ENCODE data around the gene NAV1. TPM values are rescaled to one million over a fixed set of nuclear protein-coding genes. Genes with fewer than 3 reads are reported as not detected.
"Not testable (repeated sequence)": the region's sequence is repeated elsewhere in the genome, so short reads cannot be mapped to it uniquely, and the experiment has no call there.

The NAV1 gene
- total and polyA plus RNA-seq, 3 experiments from 2014 or later = 0.77 to 1.8 (median 0.95) TPM

DNA sequence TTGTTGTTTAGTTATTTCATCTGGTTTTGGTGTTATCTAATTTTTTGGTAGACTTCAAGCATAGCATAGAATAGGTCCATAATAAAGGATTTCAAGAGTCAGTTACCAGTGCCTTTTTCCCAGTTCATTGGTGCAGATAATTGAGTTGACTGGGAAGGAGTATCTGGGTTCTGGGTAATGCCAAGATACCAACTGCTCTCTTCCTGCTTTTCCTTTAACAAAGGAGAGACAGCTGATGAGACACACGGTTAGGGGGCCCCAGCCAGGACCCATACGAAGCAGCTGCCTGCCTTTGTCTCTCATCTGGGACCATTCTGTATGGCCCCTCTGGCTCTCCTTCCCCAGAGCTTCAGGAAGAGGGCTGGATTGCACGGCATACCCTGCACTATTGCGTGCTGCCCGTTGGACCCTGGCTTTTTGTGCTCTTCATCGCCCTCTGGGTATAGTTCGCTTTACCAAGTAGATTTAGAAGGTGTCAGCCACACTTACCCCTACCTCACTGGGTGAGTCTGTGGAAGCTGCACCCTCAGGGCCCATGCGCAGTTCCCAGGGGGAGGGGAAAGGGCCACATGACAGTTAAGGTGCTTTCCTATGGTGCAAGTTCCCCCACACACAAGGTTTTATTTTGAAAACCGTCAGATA is 7.0 kb downstream of the NAV1 start:
- Mint-ChIP-seq H3K9me3 (peaks cover 0 to 4% (median 0%) of the 10 kb centered on the region in 5 donors), H3K4me1 (no peaks in the 10 kb centered on the region), H3K4me3 (no peak overlapping the region), H3K27ac (no peak overlapping the region), H3K36me3 (peaks cover 0 to 4% (median 3%) of the 10 kb centered on the region in 3 donors), H3K27me3 (peaks cover 9 to 25% of the 10 kb centered on the region in 2 donors)
- H3K4me3 ChIP-seq (ENCODE audit: low read length) = no peak overlapping the region
- H3K27me3 ChIP-seq (ENCODE audit: insufficient read depth, low read length, poor library complexity, severe bottlenecking) = peaks cover 3% of the 10 kb centered on the region
- no peaks in the 10 kb centered on the region for H3K9me3 ChIP-seq (ENCODE audit: low read length)
- no peaks in the 10 kb centered on the region for H3K4me1 ChIP-seq (ENCODE audit: insufficient read depth, low read length)
- ChIA-PET POLR2A (no interaction called here), CTCF (no interaction called here)
- H3K27ac ChIP-seq (ENCODE audit: low read depth, low read length) = no peak overlapping the region
- DNase-seq = no peak
- H3K36me3 ChIP-seq (ENCODE audit: insufficient read depth, low read length) = no peaks in the 10 kb centered on the region

- H3K27ac ChIP-seq (ENCODE audit: low read depth, low read length); H3K27ac Mint-ChIP-seq; POLR2A ChIA-PET; H3K4me3 ChIP-seq (ENCODE audit: low read length); H3K4me1 Mint-ChIP-seq; H3K4me1 ChIP-seq (ENCODE audit: insufficient read depth, low read length); H3K9me3 Mint-ChIP-seq; H3K36me3 Mint-ChIP-seq; H3K27me3 ChIP-seq (ENCODE audit: insufficient read depth, low read length, poor library complexity, severe bottlenecking); H3K9me3 ChIP-seq (ENCODE audit: low read length); DNase-seq; H3K4me3 Mint-ChIP-seq; H3K36me3 ChIP-seq (ENCODE audit: insufficient read depth, low read length): not testable (repeated sequence)
- peaks cover 7 to 12% of the 10 kb centered on the region in 2 donors for H3K27me3 Mint-ChIP-seq
- CTCF ChIA-PET = interaction anchor here (2.0 kb wide), 1 partner anchor 10 kb away, joined by 6 read pairs; no protein-coding TSS in a partner anchor
Observed at GRCh38 chr1:201549522-201549921, 10.6 kb downstream of the NAV1 start.

DNA sequence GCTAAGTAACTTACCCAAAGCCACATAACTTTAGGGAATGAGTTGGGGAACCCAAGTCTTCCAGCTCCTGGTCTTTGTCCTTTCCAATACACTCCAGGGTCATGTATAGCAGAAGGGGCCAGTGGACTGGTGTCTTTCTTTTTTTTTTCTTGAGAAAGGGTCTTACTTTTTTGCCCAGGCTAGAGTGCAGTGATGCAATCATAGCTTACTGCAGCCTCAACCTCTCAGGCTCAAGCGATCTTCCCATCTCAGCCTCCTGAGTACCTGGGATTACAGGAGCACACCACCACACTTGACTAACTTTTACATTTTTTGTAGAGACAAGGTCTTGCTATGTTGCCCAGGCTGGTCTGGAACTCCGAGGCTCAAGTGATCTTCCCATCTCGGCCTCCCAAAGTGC is 12.2 kb downstream of the NAV1 start:
- H3K9me3 Mint-ChIP-seq = no peaks in the 10 kb centered on the region
- peaks cover 9 to 12% of the 10 kb centered on the region in 2 donors for H3K27me3 Mint-ChIP-seq
- H3K9me3 ChIP-seq (ENCODE audit: low read length) = no peaks in the 10 kb centered on the region
- peaks cover 3% of the 10 kb centered on the region for H3K27me3 ChIP-seq (ENCODE audit: insufficient read depth, low read length, poor library complexity, severe bottlenecking)
- peaks cover 0 to 1% (median 0%) of the 10 kb centered on the region in 3 donors for H3K36me3 Mint-ChIP-seq
- no peak overlapping the region for H3K27ac ChIP-seq (ENCODE audit: low read depth, low read length)
- no peaks in the 10 kb centered on the region for H3K4me1 ChIP-seq (ENCODE audit: insufficient read depth, low read length)
- POLR2A ChIA-PET = no interaction called here
- no peak overlapping the region for H3K27ac Mint-ChIP-seq
- no peak overlapping the region for H3K4me3 Mint-ChIP-seq
- H3K4me1 Mint-ChIP-seq = no peaks in the 10 kb centered on the region
- no peak overlapping the region for H3K4me3 ChIP-seq (ENCODE audit: low read length)
- H3K36me3 ChIP-seq (ENCODE audit: insufficient read depth, low read length) = no peaks in the 10 kb centered on the region
- CTCF ChIA-PET = interaction anchor here (1.1 to 1.4 kb wide), 2 partner anchors 9 to 11 kb away, joined by 3 read pairs; no protein-coding TSS in a partner anchor
- DNase-seq = no peak

DNA sequence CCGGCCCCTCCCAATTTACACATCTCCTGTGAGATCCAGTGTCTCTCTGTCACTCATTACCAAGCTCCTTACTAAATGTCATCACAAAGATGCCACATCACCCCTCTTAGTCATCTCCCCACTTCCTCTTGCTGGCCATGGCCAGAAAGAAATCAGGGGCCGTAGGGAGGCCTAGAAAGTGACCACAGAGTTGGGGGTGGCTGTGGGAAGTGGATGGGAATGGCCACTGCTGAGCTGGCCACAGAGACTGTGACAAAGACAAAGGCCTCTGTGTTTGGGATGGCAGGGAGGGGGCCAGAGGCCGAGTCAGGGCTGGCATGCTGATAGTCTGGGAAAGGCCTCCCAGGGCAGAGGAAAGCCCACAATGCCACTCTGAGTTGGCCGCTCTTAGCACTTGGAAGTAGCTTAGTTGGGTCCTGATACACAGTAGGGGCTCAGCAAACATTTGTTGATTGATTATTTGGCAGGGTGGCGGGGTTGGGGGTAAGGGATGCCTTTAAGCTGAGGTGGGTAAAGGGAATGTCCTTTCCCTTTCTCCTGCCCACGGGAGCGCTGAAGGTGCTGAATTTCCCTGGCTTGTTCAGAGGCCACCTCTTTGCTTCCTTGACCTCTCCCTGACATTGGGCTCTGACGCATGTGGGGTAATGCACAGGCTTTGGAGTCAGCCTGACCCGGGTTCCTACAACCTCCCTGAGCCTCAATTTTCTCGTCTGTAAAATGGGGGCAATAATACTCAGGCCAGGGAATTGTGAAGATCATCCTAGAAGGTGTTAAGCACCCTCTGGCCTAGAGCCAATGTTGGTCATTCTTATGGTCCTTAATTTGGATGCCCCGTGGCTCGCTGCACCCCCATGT is 13.2 kb downstream of the NAV1 start:
- Mint-ChIP-seq H3K36me3 (peaks cover 0 to 1% (median 0%) of the 10 kb centered on the region in 3 donors), H3K27me3 (peaks cover 9 to 12% of the 10 kb centered on the region in 2 donors)

DNA sequence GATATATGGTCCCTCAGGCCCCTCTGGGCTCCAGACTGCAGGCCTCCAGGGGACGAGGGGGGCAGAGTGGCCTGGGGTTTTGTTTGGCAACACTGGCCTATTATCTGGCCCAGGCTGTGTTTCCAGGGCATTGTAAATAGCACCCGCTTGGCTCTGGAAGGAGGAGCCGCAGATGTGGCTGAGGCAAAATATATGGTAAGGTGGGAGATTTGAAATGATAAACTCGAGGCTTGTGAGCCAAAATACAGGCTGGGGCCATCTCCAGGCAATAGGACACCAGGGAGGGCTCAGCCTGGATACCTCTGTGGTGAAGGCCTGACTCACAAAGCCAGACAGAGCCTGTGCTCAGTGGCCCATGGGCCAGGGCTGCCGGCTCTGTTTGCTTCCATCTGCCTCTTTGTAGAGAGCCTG is 14.0 kb downstream of the NAV1 start:
- Histone ChIP-seq H3K9me3 (ENCODE audit: low read length) (no peaks in the 10 kb centered on the region), H3K4me1 (ENCODE audit: insufficient read depth, low read length) (no peaks in the 10 kb centered on the region), H3K27ac (ENCODE audit: low read depth, low read length) (no peak overlapping the region), H3K36me3 (ENCODE audit: insufficient read depth, low read length) (no peaks in the 10 kb centered on the region), H3K27me3 (ENCODE audit: insufficient read depth, low read length, poor library complexity, severe bottlenecking) (peaks cover 2% of the 10 kb centered on the region), H3K4me3 (ENCODE audit: low read length) (no peak overlapping the region)
- H3K9me3 Mint-ChIP-seq = no peaks in the 10 kb centered on the region
- no peak for DNase-seq
- H3K4me3 Mint-ChIP-seq = no peak overlapping the region
- peaks cover 7 to 8% of the 10 kb centered on the region in 2 donors for H3K27me3 Mint-ChIP-seq
- no peaks in the 10 kb centered on the region for H3K4me1 Mint-ChIP-seq
- ChIA-PET POLR2A (no interaction called here), CTCF (no interaction called here)
- peaks cover 0 to 1% (median 0%) of the 10 kb centered on the region in 3 donors for H3K36me3 Mint-ChIP-seq
- no peak overlapping the region for H3K27ac Mint-ChIP-seq

More for the DNA sequence above, 13.2 kb downstream of the NAV1 start:
- no peaks in the 10 kb centered on the region for H3K36me3 ChIP-seq (ENCODE audit: insufficient read depth, low read length)
- no peak overlapping the region for H3K4me3 ChIP-seq (ENCODE audit: low read length)
- no peaks in the 10 kb centered on the region for H3K4me1 ChIP-seq (ENCODE audit: insufficient read depth, low read length)
- ChIA-PET CTCF (interaction anchor here (1.4 kb wide), 1 partner anchor 10 kb away, joined by 3 read pairs; no protein-coding TSS in a partner anchor), POLR2A (no interaction called here)
- Mint-ChIP-seq H3K4me3 (no peak overlapping the region), H3K27ac (peak overlapping the region in 1 of 8 donors; percentile 47), H3K9me3 (no peaks in the 10 kb centered on the region), H3K4me1 (no peaks in the 10 kb centered on the region)
- DNase-seq = no peak
- H3K27ac ChIP-seq (ENCODE audit: low read depth, low read length) = no peak overlapping the region
- H3K27me3 ChIP-seq (ENCODE audit: insufficient read depth, low read length, poor library complexity, severe bottlenecking) = peaks cover 3% of the 10 kb centered on the region
- H3K9me3 ChIP-seq (ENCODE audit: low read length) = no peaks in the 10 kb centered on the region

DNA sequence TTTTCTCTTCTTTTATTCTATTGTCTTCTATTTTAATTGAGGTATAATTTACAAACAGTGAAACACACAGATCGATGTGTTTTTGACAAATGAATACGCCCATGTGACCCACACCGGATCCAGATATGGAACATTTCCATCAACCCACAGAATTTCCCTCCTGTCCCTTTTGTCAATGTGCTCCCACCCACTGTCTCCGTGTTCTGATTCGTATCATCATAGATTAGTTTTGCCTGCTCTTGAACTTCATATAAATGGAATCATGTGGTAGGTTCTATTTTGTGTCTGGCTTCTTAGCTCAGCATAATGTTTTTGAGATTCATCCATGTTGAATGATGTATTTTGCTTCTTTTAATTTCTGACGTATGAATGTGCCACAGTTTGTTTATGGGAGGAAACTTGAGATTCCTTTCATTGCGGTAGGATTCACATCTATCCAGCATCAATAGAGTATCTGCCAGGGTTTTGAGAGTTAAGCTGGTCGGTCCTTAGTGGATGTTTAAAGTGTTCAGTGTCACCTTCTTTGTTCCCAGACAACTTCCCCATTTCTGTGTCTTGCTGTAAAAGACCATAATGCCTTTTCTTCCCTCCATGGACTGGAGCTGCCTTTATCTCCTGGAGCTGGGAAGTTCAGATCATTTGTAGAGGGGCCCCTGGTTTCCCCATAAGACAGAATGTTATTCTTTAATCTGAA is 14.7 kb downstream of the NAV1 start:
- no peak overlapping the region for H3K27ac ChIP-seq (ENCODE audit: low read depth, low read length)
- CTCF ChIA-PET = no interaction called here
- Mint-ChIP-seq H3K9me3 (no peaks in the 10 kb centered on the region), H3K27ac (no peak overlapping the region), H3K4me1 (no peaks in the 10 kb centered on the region), H3K4me3 (no peak overlapping the region), H3K27me3 (peaks cover 7 to 8% of the 10 kb centered on the region in 2 donors), H3K36me3 (peaks cover 0 to 1% (median 0%) of the 10 kb centered on the region in 3 donors)
- H3K27me3 ChIP-seq (ENCODE audit: insufficient read depth, low read length, poor library complexity, severe bottlenecking) = no peaks in the 10 kb centered on the region
- H3K4me1 ChIP-seq (ENCODE audit: insufficient read depth, low read length) = no peaks in the 10 kb centered on the region
- POLR2A ChIA-PET = no interaction called here
- no peak for DNase-seq
- no peak overlapping the region for H3K4me3 ChIP-seq (ENCODE audit: low read length)
- no peaks in the 10 kb centered on the region for H3K9me3 ChIP-seq (ENCODE audit: low read length)
- no peaks in the 10 kb centered on the region for H3K36me3 ChIP-seq (ENCODE audit: insufficient read depth, low read length)

- Mint-ChIP-seq H3K4me1 (no peaks in the 10 kb centered on the region), H3K4me3 (no peak overlapping the region), H3K36me3 (peaks cover 0 to 1% (median 0%) of the 10 kb centered on the region in 3 donors), H3K9me3 (no peaks in the 10 kb centered on the region), H3K27me3 (peaks cover 7 to 8% of the 10 kb centered on the region in 2 donors), H3K27ac (peak overlapping the region in 1 of 8 donors; percentile 28)
- POLR2A ChIA-PET = no interaction called here
- Histone ChIP-seq H3K27me3 (ENCODE audit: insufficient read depth, low read length, poor library complexity, severe bottlenecking) (no peaks in the 10 kb centered on the region), H3K4me1 (ENCODE audit: insufficient read depth, low read length) (no peaks in the 10 kb centered on the region), H3K36me3 (ENCODE audit: insufficient read depth, low read length) (no peaks in the 10 kb centered on the region), H3K4me3 (ENCODE audit: low read length) (no peak overlapping the region), H3K27ac (ENCODE audit: low read depth, low read length) (no peak overlapping the region), H3K9me3 (ENCODE audit: low read length) (no peaks in the 10 kb centered on the region)
- DNase-seq = no peak
- CTCF ChIA-PET = no interaction called here
Observed at GRCh38 chr1:201554190-201554600, 15.3 kb downstream of the NAV1 start.

Data from CD8-positive, alpha-beta memory T cell (primary cell).